HT1080 (cell line): ENCODE results near the gene C12orf42. TPM values are rescaled to one million over a fixed set of nuclear protein-coding genes. Genes with fewer than 3 reads are reported as not detected.

ENCODE experiments used
- DNase-seq: peaks from one replicate; pipeline ENCODE4 v3.0.0-alpha.2; 2015; ENCODE audit warnings: low read depth
- polyA plus RNA-seq, 2 experiments: library from polyadenylated mRNA; depleted of rRNA; stranded (reverse); fragments of >200 nt; gene quantifications; 2 replicates each; pipeline ENCODE4 v1.2.3, GENCODE V29; 2015
- total RNA-seq: library from RNA; depleted of rRNA; stranded (reverse); fragments of >200 nt; shearing (Covaris generic); gene quantifications from 2 replicates; pipeline ENCODE4 v1.2.3, GENCODE V29; 2014; rRNA removed

C12orf42 gene
- total RNA-seq = 0.07 TPM in 1 of 2 replicates, not detected in the other
- polyA plus RNA-seq (2015; cell fraction: cytosol; rRNA removed) = not detected in 2 replicates
- polyA plus RNA-seq (2015; cell fraction: nucleus; rRNA removed) = 0.09 TPM in 1 of 2 replicates, not detected in the other

- peak; percentile 55 for DNase-seq
These were observed at the start of gene C12orf42 for GRCh38 chr12:103495469-103496456. Gene C12orf42, minus strand, starts transcription at chr12:103495968. Its CDS starts 17,542 bp downstream, at chr12:103478426.

- no peak for DNase-seq
These were observed 46.3 kb upstream of the C12orf42 start for GRCh38 chr12:103542078-103542477.

- no peak for DNase-seq
These were observed 44.6 kb upstream of the C12orf42 start for GRCh38 chr12:103540319-103540718.

- DNase-seq = peak; percentile 77
These were observed 42.6 kb upstream of the C12orf42 start for GRCh38 chr12:103538397-103538796.

GRCh38 chr12:103530307-103531066 is 34.7 kb upstream of the C12orf42 start:
- DNase-seq = no peak

- DNase-seq = no peak
These were observed 33.5 kb upstream of the C12orf42 start for GRCh38 chr12:103529306-103529705.

GRCh38 chr12:103524238-103524875 is 28.6 kb upstream of the C12orf42 start:
- DNase-seq = no peak

- no peak for DNase-seq
These were observed 28.0 kb upstream of the C12orf42 start for GRCh38 chr12:103523771-103524170.

GRCh38 chr12:103520686-103521215 is 25.0 kb upstream of the C12orf42 start:
- no peak for DNase-seq

- no peak for DNase-seq
These were observed 23.9 kb upstream of the C12orf42 start for GRCh38 chr12:103519632-103520031.

- DNase-seq = no peak
These were observed 23.1 kb upstream of the C12orf42 start for GRCh38 chr12:103518899-103519298.

GRCh38 chr12:103517161-103517560 is 21.4 kb upstream of the C12orf42 start:
- peak; percentile 48 for DNase-seq

- no peak for DNase-seq
These were observed 19.6 kb upstream of the C12orf42 start for GRCh38 chr12:103515341-103515740.

GRCh38 chr12:103513875-103514274 is 18.1 kb upstream of the C12orf42 start:
- DNase-seq = no peak

GRCh38 chr12:103505371-103506236 is 9.8 kb upstream of the C12orf42 start:
- DNase-seq = peak; percentile 76

GRCh38 chr12:103504606-103505005 is 8.8 kb upstream of the C12orf42 start:
- no peak for DNase-seq

GRCh38 chr12:103503546-103504480 is 8.0 kb upstream of the C12orf42 start:
- no peak for DNase-seq

GRCh38 chr12:103501447-103501846 is 5.7 kb upstream of the C12orf42 start:
- no peak for DNase-seq

- no peak for DNase-seq
These were observed 3.8 kb upstream of the C12orf42 start for GRCh38 chr12:103499571-103499970.
